HCT116 (cell line): ENCODE measurements around the gene RNF144B. TPM values are rescaled to one million over a fixed set of nuclear protein-coding genes. Genes with fewer than 3 reads are reported as not detected.

ENCODE experiments used
- ATAC-seq: fragments of 200-7000 bp; cut with Tn5 transposase; 2 replicates; pipeline ENCODE4 v1.9.1; 2020; ENCODE audit warnings: mild to moderate bottlenecking, moderate library complexity
- BruUV-seq: library from RNA; stranded (reverse); fragments of 400-500 nt; replicated peaks from 2 replicates; lab custom pipeline; 2021; lab: Mats Ljungman, UMichigan
- CTCF ChIA-PET: fragments of 300-600 bp; sonication (Branson Sonifier 250); formaldehyde crosslinking; loops from one replicate; lab custom pipeline; 2021; ENCODE audit warnings: antibody characterized with exemption; lab: Charles Lee
- POLR2A ChIA-PET: fragments of 300-600, 350-600 bp; sonication (Branson Sonifier 250); formaldehyde crosslinking; loops from one replicate; lab custom pipeline; 2021; ENCODE audit warnings: antibody characterized with exemption; lab: Charles Lee
- RAD21 ChIA-PET, 2 experiments: fragments of 300-600 bp; sonication (Branson Sonifier 250); formaldehyde crosslinking; loops; one replicate each; lab custom pipeline; 2023; ENCODE audit warnings: low total read pairs in 2 of 2; ENCODE audit not compliant: uncharacterized antibody in 2 of 2, unreplicated experiment in 2 of 2, low non-redundant PET in 1 of 2; lab: Charles Lee
- DNase-seq: peaks from one replicate; pipeline ENCODE4 v3.0.0-alpha.2; 2010; ENCODE audit warnings: low read depth, low spot score
- H2AFZ ChIP-seq: fragments of 200-600 bp; shearing (Covaris generic), sonication (generic); 2 replicates; pipeline ENCODE4 v1.6.1; 2017; ENCODE audit warnings: low read depth, mixed run types, mixed read lengths, antibody characterized with exemption, low read length; ENCODE audit not compliant: poor library complexity, severe bottlenecking
- H3K27ac ChIP-seq: 2 replicates; pipeline ENCODE4 v1.5.1; 2012; ENCODE audit warnings: low read depth, low read length
- H3K27me3 ChIP-seq: fragments of 200-600 bp; sonication (generic); 2 replicates; pipeline ENCODE4 v1.6.1; 2016; ENCODE audit warnings: mixed run types, low read length, mixed read lengths; ENCODE audit not compliant: insufficient read depth
- H3K36me3 ChIP-seq, 2 experiments: fragments of 200-500 bp in 1 of 2; fragments of 200-600 bp in 1 of 2; sonication (Bioruptor generic) in 1 of 2; sonication (generic) in 1 of 2; 2 replicates each; pipeline versions ENCODE4 v1.5.1 to v1.6.1; 2014 to 2016; ENCODE audit warnings: low read length in 2 of 2, inconsistent platforms in 1 of 2, mixed read lengths in 1 of 2, mixed run types in 1 of 2; ENCODE audit not compliant: insufficient read depth in 2 of 2, control insufficient read depth in 1 of 2
- H3K4me1 ChIP-seq, 2 experiments: fragments of 200-600 bp in 1 of 2; sonication (generic) in 1 of 2; 2 replicates each; pipeline versions ENCODE4 v1.5.1 to v1.6.1; 2012 to 2017; ENCODE audit warnings: low read length in 2 of 2, inconsistent platforms in 1 of 2, mild to moderate bottlenecking in 1 of 2, mixed read lengths in 1 of 2, mixed run types in 1 of 2, moderate library complexity in 1 of 2; ENCODE audit not compliant: insufficient read depth in 2 of 2, control insufficient read depth in 1 of 2
- H3K4me2 ChIP-seq: fragments of 200-600 bp; sonication (generic); 2 replicates; pipeline ENCODE4 v1.6.1; 2017; ENCODE audit warnings: mixed run types, low read length, mixed read lengths
- H3K4me3 ChIP-seq, 2 experiments: fragments of 200-600 bp in 1 of 2; sonication (generic) in 1 of 2; replicated peaks in 1 of 2; 2 replicates each; pipeline ENCODE4 v1.5.1; 2011 to 2016; ENCODE audit warnings: low read length in 2 of 2, control low read depth in 1 of 2, low read depth in 1 of 2, mild to moderate bottlenecking in 1 of 2, mixed read lengths in 1 of 2, mixed run types in 1 of 2
- H3K79me2 ChIP-seq: fragments of 200-600 bp; sonication (generic); 2 replicates; pipeline ENCODE4 v1.6.1; 2017; ENCODE audit warnings: mild to moderate bottlenecking, mixed run types, low read length, moderate library complexity, mixed read lengths; ENCODE audit not compliant: insufficient read depth
- H3K9ac ChIP-seq: fragments of 200-600 bp; sonication (generic); 2 replicates; pipeline ENCODE4 v1.6.1; 2016; ENCODE audit warnings: low read length, mixed read lengths
- H3K9me2 ChIP-seq: fragments of 200-600 bp; sonication (generic), shearing (Covaris generic); 2 replicates; pipeline ENCODE4 v1.6.1; 2017; ENCODE audit warnings: mixed run types, mild to moderate bottlenecking, moderate library complexity; ENCODE audit not compliant: insufficient read depth
- H3K9me3 ChIP-seq, 2 experiments: fragments of 200-500 bp in 1 of 2; fragments of 200-600 bp in 1 of 2; sonication (Bioruptor generic) in 1 of 2; sonication (generic) in 1 of 2; 2 replicates each; pipeline ENCODE4 v1.6.1; 2014 to 2017; ENCODE audit warnings: low read length in 2 of 2, mixed read lengths in 2 of 2, inconsistent platforms in 1 of 2, low read depth in 1 of 2, mild to moderate bottlenecking in 1 of 2, mixed run types in 1 of 2, moderate library complexity in 1 of 2; ENCODE audit not compliant: control insufficient read depth in 1 of 2, insufficient read depth in 1 of 2
- H4K20me1 ChIP-seq: fragments of 200-600 bp; sonication (generic), shearing (Covaris generic); 2 replicates; pipeline ENCODE4 v1.6.1; 2017; ENCODE audit warnings: mixed run types, mild to moderate bottlenecking, moderate library complexity; ENCODE audit not compliant: insufficient read depth
- ATF3 ChIP-seq: IDR thresholded peaks from 2 replicates; pipeline ENCODE4 v1.6.1; 2012
- EGR1 ChIP-seq: IDR thresholded peaks from 2 replicates; pipeline ENCODE4 v1.6.1; 2012; ENCODE audit warnings: low read depth
- EZH2phosphoT487 ChIP-seq: fragments of 200-600 bp; IDR thresholded peaks from 2 replicates; pipeline ENCODE4 v1.6.1; 2018; ENCODE audit warnings: antibody characterized with exemption, borderline replicate concordance
- POLR2AphosphoS5 ChIP-seq: IDR thresholded peaks from 2 replicates; pipeline ENCODE4 v1.6.1; 2011; ENCODE audit warnings: mild to moderate bottlenecking, low read depth, low read length, moderate library complexity
- TCF7L2 ChIP-seq: IDR thresholded peaks from 2 replicates; pipeline ENCODE4 v1.7.0; 2011; ENCODE audit warnings: borderline replicate concordance, inconsistent platforms; ENCODE audit not compliant: insufficient read depth, insufficient read length; ENCODE audit errors: extremely low read depth
- YY1 ChIP-seq: IDR thresholded peaks from 2 replicates; pipeline ENCODE4 v1.6.1; 2011; ENCODE audit warnings: low read length, low read depth, moderate library complexity, mild to moderate bottlenecking; ENCODE audit not compliant: insufficient replicate concordance; ENCODE audit errors: extremely low read depth
- ZBTB33 ChIP-seq: IDR thresholded peaks from 2 replicates; pipeline ENCODE4 v1.6.1; 2011; ENCODE audit warnings: mild to moderate bottlenecking, low read length, moderate library complexity; ENCODE audit not compliant: insufficient replicate concordance; ENCODE audit errors: extremely low read depth
- ZFX ChIP-seq: fragments of 450-650 bp; IDR thresholded peaks from 2 replicates; pipeline ENCODE4 v1.6.1; 2017
- intact Hi-C: fragments of 100-400 bp; cut with micrococcal nuclease; formaldehyde crosslinking; loops from 2 replicates; pipeline ENCODE4 v1.10.0; 2022
- total RNA-seq: library from RNA; stranded (reverse); gene quantifications from one replicate; pipeline ENCODE4 v1.2.1, GENCODE V29; 2021; ENCODE audit not compliant: unreplicated experiment

The RNF144B gene
- total RNA-seq, 1 experiment from 2014 or later = 2.1 TPM

GRCh38 chr6:18390476-18390875 is 3.3 kb downstream of the RNF144B start:
- POLR2A ChIA-PET = no interaction called here
- Histone ChIP-seq H3K4me2 (no peak overlapping the region), H3K9me3 (no peaks in the 10 kb centered on the region)
- TF ChIP-seq POLR2AphosphoS5 (no peak), ZFX (no peak), ATF3 (no peak), EGR1 (no peak), EZH2phosphoT487 (no peak), YY1 (no peak), TCF7L2 (no peak), ZBTB33 (no peak)
- TF ChIP-seq, all 23 proteins: peak for 0
- intact Hi-C loops = no loop called here
- no peak overlapping the region for H2AFZ ChIP-seq
- ChIA-PET CTCF (no interaction called here), RAD21 (no interaction called here)
- no peaks in the 10 kb centered on the region for H3K36me3 ChIP-seq
- H3K79me2 ChIP-seq = no peaks in the 10 kb centered on the region
- no peaks in the 10 kb centered on the region for H4K20me1 ChIP-seq
- no peaks in the 10 kb centered on the region for H3K9me2 ChIP-seq
- H3K27ac ChIP-seq = no peak overlapping the region
- ATAC-seq = no peak
- BruUV-seq = no TSS peak
- no peak overlapping the region for H3K4me3 ChIP-seq
- peaks cover 9 to 14% of the 10 kb centered on the region in 2 experiments for H3K4me1 ChIP-seq
- DNase-seq = no peak
- H3K9ac ChIP-seq = no peak overlapping the region
- no peaks in the 10 kb centered on the region for H3K27me3 ChIP-seq
